HepG2 (cell line): ENCODE results near the gene DLG1. TPM values are rescaled to one million over a fixed set of nuclear protein-coding genes. Genes with fewer than 3 reads are reported as not detected.
A peak's percentile ranks its signal among the peaks of the same experiment; 100 is the strongest.

Experiments used
- ATAC-seq: fragments of 200-7000 bp; cut with Tn5 transposase; 3 replicates; pipeline ENCODE4 v1.9.1; 2020; ENCODE audit warnings: mild to moderate bottlenecking, moderate library complexity
- BruUV-seq: library from RNA; stranded (reverse); fragments of 400-500 nt; replicated peaks from 2 replicates; lab custom pipeline; 2021; lab: Mats Ljungman, UMichigan
- CTCF ChIA-PET: fragments of 300-600 bp; formaldehyde crosslinking; extraction: SDS; loops from one replicate; lab custom pipeline; 2021; ENCODE audit warnings: low total read pairs, inconsistent platforms, low intra/inter-chr PET ratio; lab: Yijun Ruan, JAX
- POLR2A ChIA-PET: fragments of 350-600 bp; sonication (Branson Sonifier 250); formaldehyde crosslinking; loops from one replicate; lab custom pipeline; 2020; ENCODE audit warnings: antibody characterized with exemption, inconsistent platforms; lab: Yijun Ruan, JAX
- DNase-seq: peaks from one replicate; pipeline ENCODE4 v3.0.0-alpha.2; 2015; ENCODE audit warnings: low spot score
- FAIRE-seq: peaks from 3 replicates; lab custom pipeline; 2011; peaks lifted over from hg19 to GRCh38; lab: Jason Lieb, UNC
- H2AFZ ChIP-seq: one replicate; pipeline ENCODE4 v1.6.1; 2011; ENCODE audit warnings: low read length, inconsistent platforms
- H3K27ac ChIP-seq: fragments of 300-600 bp; 3 replicates; pipeline ENCODE4 v1.8.0; 2011; ENCODE audit warnings: mixed run types, mild to moderate bottlenecking, mixed read lengths, low read length, inconsistent platforms; ENCODE audit not compliant: insufficient read depth; ENCODE audit errors: extremely low read length
- H3K27me3 ChIP-seq, 2 experiments: fragments of 200-600 bp in 1 of 2; 2 replicates in 1 of 2; 3 replicates in 1 of 2; pipeline versions ENCODE4 v1.6.0 to v1.8.0; 2011; ENCODE audit warnings: low read length in 2 of 2, mild to moderate bottlenecking in 2 of 2, moderate library complexity in 2 of 2, inconsistent platforms in 1 of 2; ENCODE audit not compliant: insufficient read depth in 2 of 2, control insufficient read depth in 1 of 2
- H3K36me3 ChIP-seq, 2 experiments: fragments of 200-600 bp in 1 of 2; replicated peaks in 1 of 2; 2 replicates in 1 of 2; 3 replicates in 1 of 2; pipeline versions ENCODE4 v1.5.1 to v1.8.0; 2011; ENCODE audit warnings: low read length in 2 of 2, inconsistent platforms in 1 of 2; ENCODE audit not compliant: insufficient read depth in 2 of 2, control insufficient read depth in 1 of 2
- H3K4me1 ChIP-seq: 2 replicates; pipeline ENCODE4 v1.5.1; 2012; ENCODE audit warnings: low read length, inconsistent platforms; ENCODE audit not compliant: insufficient read depth
- H3K4me2 ChIP-seq: 2 replicates; pipeline ENCODE4 v1.6.0; 2011; ENCODE audit warnings: low read depth, low read length, inconsistent platforms
- H3K4me3 ChIP-seq, 3 experiments: fragments of 200-600 bp in 1 of 3; sonication (generic), shearing (Covaris generic) in 1 of 3; replicated peaks in 1 of 3; 2 replicates each; pipeline ENCODE4 v1.5.1; 2011 to 2016; ENCODE audit warnings: low read length in 3 of 3, inconsistent platforms in 2 of 3, low read depth in 2 of 3, mild to moderate bottlenecking in 2 of 3, control low read depth in 1 of 3, mixed read lengths in 1 of 3; ENCODE audit not compliant: insufficient read depth in 1 of 3
- H3K79me2 ChIP-seq: one replicate; pipeline ENCODE4 v1.6.1; 2011; ENCODE audit warnings: low read length, inconsistent platforms; ENCODE audit not compliant: insufficient read depth
- H3K9ac ChIP-seq: 2 replicates; pipeline ENCODE4 v1.6.0; 2011; ENCODE audit warnings: mild to moderate bottlenecking, low read depth, low read length, inconsistent platforms; ENCODE audit not compliant: insufficient read depth
- H3K9me3 ChIP-seq: 2 replicates; pipeline ENCODE4 v1.5.1; 2012; ENCODE audit warnings: mild to moderate bottlenecking, low read length
- H4K20me1 ChIP-seq: 2 replicates; pipeline ENCODE4 v1.6.0; 2011; ENCODE audit warnings: inconsistent platforms, mild to moderate bottlenecking, low read length, moderate library complexity; ENCODE audit not compliant: insufficient read depth
- ARNT2 ChIP-seq: sonication (generic); formaldehyde crosslinking; IDR thresholded peaks from 2 replicates; pipeline ENCODE4 v1.8.0; 2022; ENCODE audit warnings: mild to moderate bottlenecking, low read depth, missing genetic modification reagents, moderate library complexity
- ATF7 ChIP-seq, 2 experiments: fragments of 450-650 bp in 1 of 2; sonication (generic) in 1 of 2; formaldehyde crosslinking in 1 of 2; IDR thresholded peaks; 2 replicates each; pipeline versions ENCODE4 v1.4.0 to v1.6.1; 2016 to 2020; ENCODE audit warnings: antibody characterized with exemption in 1 of 2, mild to moderate bottlenecking in 1 of 2, missing genetic modification reagents in 1 of 2
- CEBPB ChIP-seq: IDR thresholded peaks from 2 replicates; pipeline ENCODE4 v1.6.1; 2011; ENCODE audit warnings: low read depth, low read length, improper control_type of control experiment, borderline replicate concordance
- CEBPG ChIP-seq: IDR thresholded peaks from 2 replicates; pipeline ENCODE4 v1.6.1; 2016
- CREB3 ChIP-seq: sonication (generic); formaldehyde crosslinking; IDR thresholded peaks from 2 replicates; pipeline ENCODE4 v1.5.0; 2020; ENCODE audit warnings: missing genetic modification reagents
- FLYWCH1 ChIP-seq: sonication (generic); formaldehyde crosslinking; IDR thresholded peaks from 2 replicates; pipeline ENCODE4 v1.8.1; 2023; ENCODE audit warnings: mild to moderate bottlenecking, missing genetic modification reagents
- MAFF ChIP-seq: IDR thresholded peaks from 2 replicates; pipeline ENCODE4 v1.6.1; 2011; ENCODE audit warnings: low read depth, low read length, improper control_type of control experiment
- RFX5 ChIP-seq: IDR thresholded peaks from 2 replicates; pipeline ENCODE4 v1.6.1; 2011; ENCODE audit warnings: low read depth, low read length, improper control_type of control experiment
- ZNF296 ChIP-seq: sonication (generic); formaldehyde crosslinking; conservative IDR thresholded peaks from 2 replicates; pipeline ENCODE4 v1.5.0; 2020; ENCODE audit warnings: mild to moderate bottlenecking, missing genetic modification reagents
- ZNF652 ChIP-seq: IDR thresholded peaks from 2 replicates; pipeline ENCODE4 v1.6.1; 2016; ENCODE audit warnings: low read depth, borderline replicate concordance
- ZNF713 ChIP-seq: sonication (generic); formaldehyde crosslinking; IDR thresholded peaks from 2 replicates; pipeline ENCODE4 v1.4.0; 2020; ENCODE audit warnings: mild to moderate bottlenecking, missing genetic modification reagents
- ZNF772 ChIP-seq: sonication (generic); formaldehyde crosslinking; IDR thresholded peaks from 2 replicates; pipeline ENCODE4 v1.5.0; 2020; ENCODE audit warnings: mild to moderate bottlenecking, missing genetic modification reagents
- ZNF775 ChIP-seq: sonication (generic); formaldehyde crosslinking; IDR thresholded peaks from 2 replicates; pipeline ENCODE4 v1.4.0; 2020; ENCODE audit warnings: missing genetic modification reagents, mild to moderate bottlenecking, moderate library complexity, borderline replicate concordance
- WGBS: methylation state at CpG from one replicate; pipeline ENCODE4 v1.1.6; 2017; ENCODE audit warnings: low lambda C conversion rate; 5-methylcytosine and 5-hydroxymethylcytosine counted together
- in situ Hi-C: cut with HindIII; loops from 2 replicates; pipeline ENCODE4 v1.10.0; 2017; ENCODE audit warnings: low pct_unique_long_range_greater_than_20kb; ENCODE audit not compliant: extremely low pct_ligation_motif_present
- intact Hi-C: fragments of 100-400 bp; cut with micrococcal nuclease; formaldehyde crosslinking; loops from one replicate; pipeline ENCODE4 v1.10.0; 2022; ENCODE audit not compliant: unreplicated experiment
- polyA plus RNA-seq, 8 experiments: library from polyadenylated mRNA; depleted of rRNA in 3 of 8; stranded (reverse) in 7 of 8; unstranded in 1 of 8; fragments of >200 nt; fragmentation: Illumina TruSeq in 4 of 8; extraction: Trizol in 4 of 8; gene quantifications; 2 replicates each; pipeline versions ENCODE4 v1.2.1 to v1.2.3, GENCODE V29; 2011 to 2016; ENCODE audit warnings: low read depth in 4 of 8, missing spikeins in 1 of 8, mixed read lengths in 1 of 8; ENCODE audit not compliant: insufficient read depth in 1 of 8
- total RNA-seq, 5 experiments: library from RNA; depleted of rRNA; stranded (reverse); fragments of >200 nt; fragmentation: Illumina TruSeq; extraction: Trizol; gene quantifications; 2 replicates each; pipeline ENCODE4 v1.2.3, GENCODE V29; 2016; ENCODE audit warnings: low read depth in 1 of 5

DLG1 gene
- total and polyA plus RNA-seq, 2 of the 13 experiments (the other 11 are each of a cell fraction or from before 2014, with no cell fraction given): 30.5 to 104 TPM

GRCh38 chr3:197309528-197310361, 11.3 kb upstream of the DLG1 start (continued):
- peak; percentile 60 for TF ChIP-seq ATF7 (IDR thresholded peaks at IDR 0.05)
- TF ChIP-seq ATF7 (CRISPR knock-in tag; IDR thresholded peaks at IDR 0.05): no peak
- peak; percentile 20; the same call in 1 of the 2 replicates for TF ChIP-seq RFX5
- TF ChIP-seq ARNT2 (CRISPR knock-in tag): no peak
- peak; percentile 96 for TF ChIP-seq MAFF
- TF ChIP-seq CEBPG (CRISPR knock-in tag): peak; percentile 42; the same call in 1 of the 2 replicates

GRCh38 chr3:197308591-197308990, 10.2 kb upstream of the DLG1 start:
- no TSS peak for BruUV-seq
- TF ChIP-seq CEBPB: peak; percentile 25; the same call in 1 of the 2 replicates
- no peak for TF ChIP-seq ZNF772 (CRISPR knock-in tag)
- no peak for TF ChIP-seq ZNF775 (CRISPR knock-in tag)
- no peak for TF ChIP-seq ZNF713 (CRISPR knock-in tag)
- no peak for TF ChIP-seq FLYWCH1
- no peak for TF ChIP-seq ZNF652
- no peak for TF ChIP-seq ZNF296 (CRISPR knock-in tag)
- TF ChIP-seq CREB3 (CRISPR knock-in tag): no peak
- TF ChIP-seq, all 625 proteins: peak for 1
- H3K4me1 ChIP-seq: peaks cover 36% of the 10 kb centered on the region
- no peak for ATAC-seq
- no peak overlapping the region for H3K9ac ChIP-seq
- FAIRE-seq: no peak
- CTCF ChIA-PET: no interaction called here
- DNase-seq: no peak
- H4K20me1 ChIP-seq: no peaks in the 10 kb centered on the region
- intact Hi-C loops (no loop called here), in situ Hi-C loops (no loop called here)
- 78% methylated on average over 3 of the region's 3 CpGs for WGBS
- POLR2A ChIA-PET: no interaction called here
- no peaks in the 10 kb centered on the region for H3K36me3 ChIP-seq
- no peak overlapping the region for H3K4me3 ChIP-seq
- H3K79me2 ChIP-seq: no peaks in the 10 kb centered on the region
- H3K9me3 ChIP-seq: no peaks in the 10 kb centered on the region
- no peak overlapping the region for H3K4me2 ChIP-seq
- no peak overlapping the region for H3K27ac ChIP-seq
- no peaks in the 10 kb centered on the region for H3K27me3 ChIP-seq
- H2AFZ ChIP-seq: no peak overlapping the region
